ENCODE data around the gene MYO15B. TPM values are rescaled to one million over a fixed set of nuclear protein-coding genes. Genes with fewer than 3 reads are reported as not detected.

Gene MYO15B
- total RNA-seq, 1 experiment from 2014 or later: 26.5 TPM

DNA sequence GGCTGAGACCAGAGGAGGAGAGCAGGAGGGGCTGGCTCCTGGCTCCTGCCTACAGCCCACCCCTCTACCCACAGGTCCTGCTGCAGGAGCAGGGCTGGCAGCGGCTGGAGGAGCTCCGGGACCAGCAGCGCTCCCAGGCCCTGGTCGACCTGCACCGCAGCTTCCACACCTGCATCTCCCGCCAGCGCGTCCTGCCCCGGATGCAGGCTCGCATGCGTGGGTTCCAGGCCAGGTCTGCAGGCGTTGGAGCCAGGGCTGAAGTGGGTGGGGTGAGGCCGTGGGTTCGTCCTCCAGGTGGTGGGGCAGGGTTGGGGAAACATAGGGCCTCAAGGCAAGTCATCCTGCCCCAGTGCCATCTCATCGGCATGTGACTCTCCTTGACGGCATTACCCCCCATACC is 18.2 kb downstream of the MYO15B start:
- in situ Hi-C loops (cut with HindIII; ENCODE audit: low pct_unique_long_range_greater_than_20kb, low sequenced_read_pairs) (no loop called here), intact Hi-C loops (cut with micrococcal nuclease; ENCODE audit: unreplicated experiment) (no loop called here)
- ATAC-seq (no peak), DNase-seq (ENCODE audit: low read depth, low spot score) (no peak)
- CTCF ChIA-PET: no interaction called here
- no peaks in the 10 kb centered on the region for H3K27me3 ChIP-seq (ENCODE audit: control insufficient read depth, insufficient read depth, low read length)
- TF ChIP-seq TCF7L2 (IDR thresholded peaks at IDR 0.05; ENCODE audit: low read depth, low read length): no peak
- TF ChIP-seq SIN3A (IDR thresholded peaks at IDR 0.05; ENCODE audit: borderline replicate concordance, insufficient read depth, low read depth, low read length): no peak
- TF ChIP-seq CTCF (IDR thresholded peaks at IDR 0.05): no peak
- no peak for TF ChIP-seq POLR2AphosphoS5 (IDR thresholded peaks at IDR 0.05; ENCODE audit: low read depth, low read length)
- no peak for TF ChIP-seq REST (IDR thresholded peaks at IDR 0.05; ENCODE audit: insufficient read depth in 1 of 2, low read depth in 2 of 2, low read length in 1 of 2)
- no peaks in the 10 kb centered on the region for H3K4me1 ChIP-seq (ENCODE audit: control insufficient read depth, insufficient read depth, low read length)
- H3K4me3 ChIP-seq (ENCODE audit: low read depth in 2 of 2, low read length in 2 of 2): no peak overlapping the region
- no peaks in the 10 kb centered on the region for H3K36me3 ChIP-seq (ENCODE audit: control insufficient read depth, insufficient read depth, low read length)
- POLR2A ChIA-PET: no interaction called here
- H3K27ac ChIP-seq (ENCODE audit: low read length): no peak overlapping the region
- BruUV-seq (replicated peaks): TSS peak; percentile 61
- no peaks in the 10 kb centered on the region for H3K9me3 ChIP-seq (ENCODE audit: control insufficient read depth, insufficient read depth, low read depth, low read length)

DNA sequence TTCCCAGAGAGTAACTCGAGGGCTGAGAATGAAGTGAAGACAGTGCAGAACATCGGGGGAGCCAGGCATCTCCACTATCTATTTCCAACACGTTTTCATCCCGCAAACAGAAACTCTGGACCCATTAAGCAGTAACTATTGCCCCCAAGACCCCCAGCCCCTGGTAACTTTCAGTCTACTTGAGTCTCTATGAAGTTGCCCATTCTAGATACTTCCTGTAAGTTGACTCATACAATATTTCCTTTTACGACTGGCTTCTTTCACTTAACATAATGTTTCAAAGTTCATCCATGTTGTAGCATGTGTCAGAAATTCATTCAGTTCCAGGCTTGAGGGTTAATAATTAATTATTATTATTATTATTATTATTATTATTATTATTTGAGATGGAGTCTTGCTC is 19.5 kb downstream of the MYO15B start:
- TF ChIP-seq CTCF (IDR thresholded peaks at IDR 0.05): no peak
- TF ChIP-seq POLR2AphosphoS5 (IDR thresholded peaks at IDR 0.05; ENCODE audit: low read depth, low read length): no peak
- no peak for TF ChIP-seq TCF7L2 (IDR thresholded peaks at IDR 0.05; ENCODE audit: low read depth, low read length)
- no peak for TF ChIP-seq SIN3A (IDR thresholded peaks at IDR 0.05; ENCODE audit: borderline replicate concordance, insufficient read depth, low read depth, low read length)
- intact Hi-C loops (cut with micrococcal nuclease; ENCODE audit: unreplicated experiment) (no loop called here), in situ Hi-C loops (cut with HindIII; ENCODE audit: low pct_unique_long_range_greater_than_20kb, low sequenced_read_pairs) (no loop called here)
- H3K4me3 ChIP-seq (ENCODE audit: low read depth in 2 of 2, low read length in 2 of 2): no peak overlapping the region
- ChIA-PET POLR2A (no interaction called here), CTCF (no interaction called here)
- ATAC-seq: no peak
- DNase-seq (ENCODE audit: low read depth, low spot score): no peak
- BruUV-seq (replicated peaks): no TSS peak
- no peaks in the 10 kb centered on the region for H3K4me1 ChIP-seq (ENCODE audit: control insufficient read depth, insufficient read depth, low read length)
- H3K36me3 ChIP-seq (ENCODE audit: control insufficient read depth, insufficient read depth, low read length): no peaks in the 10 kb centered on the region
- no peaks in the 10 kb centered on the region for H3K9me3 ChIP-seq (ENCODE audit: control insufficient read depth, insufficient read depth, low read depth, low read length)
- H3K27ac ChIP-seq (ENCODE audit: low read length): no peak overlapping the region
- H3K27me3 ChIP-seq (ENCODE audit: control insufficient read depth, insufficient read depth, low read length): no peaks in the 10 kb centered on the region

All from Panc1 (cell line).